ENCODE results near the gene TTC3. TPM values are rescaled to one million over a fixed set of nuclear protein-coding genes. Genes with fewer than 3 reads are reported as not detected.

Gene TTC3
- total RNA-seq, 1 donor from 2014 or later, result 190 TPM

DNA sequence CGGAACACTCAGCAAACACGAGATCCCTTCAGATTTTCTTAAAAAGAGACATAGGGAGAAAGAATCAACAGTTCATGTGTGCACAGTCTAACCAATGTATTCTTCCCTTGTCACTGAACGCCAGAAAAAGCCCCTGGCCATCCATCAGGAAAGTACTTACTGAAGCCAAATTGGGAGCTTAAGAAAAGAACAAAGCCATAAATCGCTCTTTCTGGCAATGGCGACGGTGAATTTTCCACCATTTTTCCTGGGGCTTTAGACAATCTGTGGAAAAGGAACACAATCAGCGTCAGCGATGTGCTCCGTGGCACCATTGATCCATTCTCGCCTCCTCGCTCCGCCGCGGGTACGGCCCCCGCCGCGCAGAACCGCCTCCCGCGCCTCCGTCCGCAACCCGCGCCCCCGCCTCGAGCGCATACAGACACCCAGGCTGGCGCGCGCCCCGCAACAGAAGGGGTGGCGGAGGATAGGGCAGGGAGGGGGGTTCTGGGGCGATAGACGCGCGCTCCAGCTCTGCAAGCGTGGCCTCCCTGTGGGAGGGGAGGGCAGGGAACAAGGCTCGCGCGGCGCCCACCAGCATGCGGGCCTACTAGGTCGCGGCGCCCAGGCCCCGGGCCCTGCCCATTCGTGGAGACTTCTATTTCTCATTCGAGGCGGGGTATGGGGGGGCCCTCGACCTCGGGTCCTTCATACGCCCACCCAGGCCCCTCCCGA, 623 bp upstream of the TTC3 start:
- Mint-ChIP-seq H3K4me3 (ENCODE audit: unreplicated experiment) (peak overlapping the region; percentile 89), H3K4me1 (ENCODE audit: unreplicated experiment) (peaks cover 31% of the 10 kb centered on the region), H3K9me3 (ENCODE audit: unreplicated experiment) (no peaks in the 10 kb centered on the region), H3K27me3 (ENCODE audit: unreplicated experiment) (peaks cover 18% of the 10 kb centered on the region), H3K27ac (ENCODE audit: unreplicated experiment) (peak overlapping the region; percentile 91), H3K36me3 (ENCODE audit: low read depth, unreplicated experiment) (peaks cover 8% of the 10 kb centered on the region)
- no peak for DNase-seq (ENCODE audit: low spot score)
- TF ChIP-seq CTCF (IDR thresholded peaks at IDR 0.05; ENCODE audit: unreplicated experiment), result no peak

- Mint-ChIP-seq H3K9me3 (ENCODE audit: unreplicated experiment) (no peaks in the 10 kb centered on the region), H3K4me3 (ENCODE audit: unreplicated experiment) (peak overlapping the region; percentile 97), H3K36me3 (ENCODE audit: low read depth, unreplicated experiment) (peaks cover 8% of the 10 kb centered on the region), H3K27me3 (ENCODE audit: unreplicated experiment) (peaks cover 18% of the 10 kb centered on the region), H3K4me1 (ENCODE audit: unreplicated experiment) (peaks cover 33% of the 10 kb centered on the region), H3K27ac (ENCODE audit: unreplicated experiment) (peak overlapping the region; percentile 69)
- TF ChIP-seq CTCF (IDR thresholded peaks at IDR 0.05; ENCODE audit: unreplicated experiment), result no peak
- no peak for DNase-seq (ENCODE audit: low spot score)
Measured at GRCh38 chr21:37073417-37074196, 553 bp downstream of the TTC3 start.

- DNase-seq (ENCODE audit: low spot score), result no peak
- peaks cover 8% of the 10 kb centered on the region for H3K36me3 Mint-ChIP-seq (ENCODE audit: low read depth, unreplicated experiment)
- no peak for TF ChIP-seq CTCF (IDR thresholded peaks at IDR 0.05; ENCODE audit: unreplicated experiment)
- H3K27ac Mint-ChIP-seq (ENCODE audit: unreplicated experiment), result peak overlapping the region; percentile 69
- H3K4me3 Mint-ChIP-seq (ENCODE audit: unreplicated experiment), result peak overlapping the region; percentile 97
- peaks cover 33% of the 10 kb centered on the region for H3K4me1 Mint-ChIP-seq (ENCODE audit: unreplicated experiment)
- no peaks in the 10 kb centered on the region for H3K9me3 Mint-ChIP-seq (ENCODE audit: unreplicated experiment)
- peaks cover 18% of the 10 kb centered on the region for H3K27me3 Mint-ChIP-seq (ENCODE audit: unreplicated experiment)
Measured at GRCh38 chr21:37074197-37074510, 1.1 kb downstream of the TTC3 start.

GRCh38 chr21:37074546-37074945, 1.5 kb downstream of the TTC3 start:
- TF ChIP-seq CTCF (IDR thresholded peaks at IDR 0.05; ENCODE audit: unreplicated experiment), result no peak
- H3K4me3 Mint-ChIP-seq (ENCODE audit: unreplicated experiment), result peak overlapping the region; percentile 97
- DNase-seq (ENCODE audit: low spot score), result no peak
- no peak overlapping the region for H3K27ac Mint-ChIP-seq (ENCODE audit: unreplicated experiment)
- peaks cover 33% of the 10 kb centered on the region for H3K4me1 Mint-ChIP-seq (ENCODE audit: unreplicated experiment)
- H3K36me3 Mint-ChIP-seq (ENCODE audit: low read depth, unreplicated experiment), result peaks cover 8% of the 10 kb centered on the region
- no peaks in the 10 kb centered on the region for H3K9me3 Mint-ChIP-seq (ENCODE audit: unreplicated experiment)
- H3K27me3 Mint-ChIP-seq (ENCODE audit: unreplicated experiment), result peaks cover 18% of the 10 kb centered on the region

GRCh38 chr21:37075214-37075770, 2.2 kb downstream of the TTC3 start:
- Mint-ChIP-seq H3K4me1 (ENCODE audit: unreplicated experiment) (peaks cover 30% of the 10 kb centered on the region), H3K36me3 (ENCODE audit: low read depth, unreplicated experiment) (peaks cover 8% of the 10 kb centered on the region), H3K9me3 (ENCODE audit: unreplicated experiment) (no peaks in the 10 kb centered on the region), H3K4me3 (ENCODE audit: unreplicated experiment) (peak overlapping the region; percentile 60), H3K27ac (ENCODE audit: unreplicated experiment) (peak overlapping the region; percentile 22), H3K27me3 (ENCODE audit: unreplicated experiment) (peaks cover 18% of the 10 kb centered on the region)
- no peak for TF ChIP-seq CTCF (IDR thresholded peaks at IDR 0.05; ENCODE audit: unreplicated experiment)
- no peak for DNase-seq (ENCODE audit: low spot score)
